Thymus (tissue), 11 donors: ENCODE data around the gene PCDHB14. TPM values are rescaled to one million over a fixed set of nuclear protein-coding genes. Genes with fewer than 3 reads are reported as not detected.
"Not testable (repeated sequence)": the region's sequence is repeated elsewhere in the genome, so short reads cannot be mapped to it uniquely, and the experiment has no call there.

Experiments used
- DNase-seq, 9 donors: peaks; one replicate each; pipeline ENCODE4 v3.0.0-alpha.2; 2013; ENCODE audit warnings: low spot score in 9 of 9, low read depth in 6 of 9, missing footprints in 1 of 9
- H3K27ac ChIP-seq, 2 donors: one replicate each; pipeline ENCODE4 v1.5.1; 2013; ENCODE audit warnings: control low read depth in 1 of 2, low read depth in 1 of 2, low read length in 1 of 2, mild to moderate bottlenecking in 1 of 2, moderate library complexity in 1 of 2
- H3K27me3 ChIP-seq, 2 donors: one replicate each; pipeline ENCODE4 v1.5.1; 2013; ENCODE audit warnings: low read length in 1 of 2; ENCODE audit not compliant: control insufficient read depth in 2 of 2, insufficient read depth in 1 of 2
- H3K36me3 ChIP-seq, 2 donors: one replicate each; pipeline ENCODE4 v1.5.1; 2013; ENCODE audit warnings: low read length in 1 of 2, mild to moderate bottlenecking in 1 of 2, moderate library complexity in 1 of 2; ENCODE audit not compliant: control insufficient read depth in 2 of 2, insufficient read depth in 2 of 2
- H3K4me1 ChIP-seq, 2 donors: one replicate each; pipeline ENCODE4 v1.5.1; 2013; ENCODE audit warnings: low read length in 2 of 2; ENCODE audit not compliant: control insufficient read depth in 2 of 2, insufficient read depth in 2 of 2
- H3K4me3 ChIP-seq, 2 donors: one replicate each; pipeline ENCODE4 v1.5.1; 2013; ENCODE audit warnings: low read length in 2 of 2, control low read depth in 1 of 2, mild to moderate bottlenecking in 1 of 2
- H3K9me3 ChIP-seq, 2 donors: one replicate each; pipeline ENCODE4 v1.5.1; 2013; ENCODE audit warnings: low read length in 1 of 2, mild to moderate bottlenecking in 1 of 2; ENCODE audit not compliant: control insufficient read depth in 2 of 2, insufficient read depth in 1 of 2
- WGBS: extraction: QIAGEN DNeasy Blood & Tissue Kit; methylation state at CpG from one replicate; pipeline ENCODE4 v1.1.7; 2013; 5-methylcytosine and 5-hydroxymethylcytosine counted together
- polyA plus RNA-seq: library from polyadenylated mRNA; stranded (reverse); fragments of 200-250 nt; gene quantifications from one replicate; pipeline ENCODE4 v1.2.3, GENCODE V29; 2013
- total RNA-seq: library from RNA; stranded (reverse); fragments of 120-200 nt; gene quantifications from one replicate; pipeline ENCODE4 v1.2.4, GENCODE V29; 2013
- donor health status: healthy.

PCDHB14 gene
- total and polyA plus RNA-seq, 2 donors: 0.38 to 0.87 TPM

DNA sequence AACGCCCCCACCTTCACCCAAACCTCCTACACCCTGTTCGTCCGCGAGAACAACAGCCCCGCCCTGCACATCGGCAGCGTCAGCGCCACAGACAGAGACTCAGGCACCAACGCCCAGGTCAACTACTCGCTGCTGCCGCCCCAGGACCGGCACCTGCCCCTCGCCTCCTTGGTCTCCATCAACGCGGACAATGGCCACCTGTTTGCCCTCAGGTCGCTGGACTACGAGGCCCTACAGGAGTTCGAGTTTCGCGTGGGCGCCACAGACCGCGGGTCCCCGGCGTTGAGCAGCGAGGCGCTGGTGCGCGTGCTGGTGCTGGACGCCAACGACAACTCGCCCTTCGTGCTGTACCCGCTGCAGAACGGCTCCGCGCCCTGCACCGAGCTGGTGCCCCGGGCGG, 1.7 kb downstream of the PCDHB14 start:
- peaks cover 0 to 29% of the 10 kb centered on the region in 2 donors for H3K27me3 ChIP-seq
- WGBS: 35% methylated on average over 35 of the region's 40 CpGs
- H3K4me1 ChIP-seq, H3K9me3 ChIP-seq, H3K36me3 ChIP-seq, H3K27ac ChIP-seq, DNase-seq, H3K4me3 ChIP-seq: not testable (repeated sequence)

DNA sequence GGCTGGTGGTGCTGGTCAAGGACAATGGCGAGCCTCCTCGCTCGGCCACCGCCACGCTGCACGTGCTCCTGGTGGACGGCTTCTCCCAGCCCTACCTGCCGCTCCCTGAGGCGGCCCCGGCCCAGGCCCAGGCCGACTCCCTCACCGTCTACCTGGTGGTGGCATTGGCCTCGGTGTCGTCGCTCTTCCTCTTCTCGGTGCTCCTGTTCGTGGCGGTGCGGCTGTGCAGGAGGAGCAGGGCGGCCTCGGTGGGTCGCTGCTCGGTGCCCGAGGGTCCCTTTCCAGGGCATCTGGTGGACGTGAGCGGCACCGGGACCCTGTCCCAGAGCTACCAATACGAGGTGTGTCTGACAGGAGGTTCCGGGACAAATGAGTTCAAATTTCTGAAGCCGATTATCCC, 2.3 kb downstream of the PCDHB14 start:
- H3K27me3 ChIP-seq: peaks cover 0 to 29% of the 10 kb centered on the region in 2 donors
- not testable (repeated sequence) for DNase-seq, H3K36me3 ChIP-seq, H3K4me3 ChIP-seq, H3K27ac ChIP-seq, H3K4me1 ChIP-seq, H3K9me3 ChIP-seq
- WGBS: 43% methylated on average over 23 of the region's 30 CpGs

DNA sequence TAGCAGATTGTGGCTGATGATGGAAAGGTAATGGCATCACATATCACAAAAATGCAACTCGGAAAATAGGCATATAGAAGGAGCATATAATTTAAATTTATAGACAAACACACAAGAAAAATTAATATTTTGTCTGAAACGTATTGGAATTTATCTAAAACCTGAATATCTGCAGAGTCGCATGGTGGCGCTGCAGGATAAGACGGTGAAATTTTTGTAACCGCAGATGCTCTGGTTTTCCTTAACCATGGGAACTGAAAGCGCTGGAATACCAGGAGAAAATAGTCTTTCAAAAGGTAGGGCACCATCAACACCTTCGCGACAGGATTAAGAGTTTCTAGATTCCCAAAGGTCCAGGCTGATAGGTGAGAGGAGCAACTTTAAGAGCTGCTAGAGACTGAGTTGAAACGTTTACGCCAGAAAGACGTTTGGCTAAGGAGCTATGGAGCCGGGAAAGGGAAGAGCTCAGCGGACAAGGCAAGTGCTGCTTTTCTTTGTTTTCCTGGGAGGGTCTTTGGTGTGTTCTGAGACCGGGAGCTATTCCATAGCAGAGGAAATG, 11.0 kb downstream of the PCDHB14 start:
- H3K27ac ChIP-seq: no peak overlapping the region
- peaks cover 0 to 27% of the 10 kb centered on the region in 2 donors for H3K27me3 ChIP-seq
- H3K4me1 ChIP-seq: no peaks in the 10 kb centered on the region
- WGBS: 10% methylated on average over 15 of the region's 15 CpGs
- no peak for DNase-seq
- no peak overlapping the region for H3K4me3 ChIP-seq
- peaks cover 2 to 7% of the 10 kb centered on the region in 2 donors for H3K9me3 ChIP-seq
- no peaks in the 10 kb centered on the region for H3K36me3 ChIP-seq

DNA sequence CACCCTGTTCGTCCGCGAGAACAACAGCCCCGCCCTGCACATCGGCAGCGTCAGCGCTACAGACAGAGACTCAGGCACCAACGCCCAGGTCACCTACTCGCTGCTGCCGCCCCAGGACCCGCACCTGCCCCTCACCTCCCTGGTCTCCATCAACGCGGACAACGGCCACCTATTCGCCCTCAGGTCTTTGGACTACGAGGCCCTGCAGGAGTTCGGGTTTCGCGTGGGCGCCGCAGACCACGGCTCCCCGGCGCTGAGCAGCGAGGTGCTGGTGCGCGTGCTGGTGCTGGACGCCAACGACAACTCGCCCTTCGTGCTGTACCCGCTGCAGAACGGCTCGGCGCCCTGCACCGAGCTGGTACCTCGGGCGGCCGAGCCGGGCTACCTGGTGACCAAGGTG, 12.8 kb downstream of the PCDHB14 start:
- DNase-seq, H3K4me1 ChIP-seq, H3K36me3 ChIP-seq, H3K4me3 ChIP-seq, H3K27ac ChIP-seq: not testable (repeated sequence)
- peaks cover 2 to 10% of the 10 kb centered on the region in 2 donors for H3K9me3 ChIP-seq
- WGBS: 40% methylated on average over 40 of the region's 40 CpGs
- H3K27me3 ChIP-seq: peaks cover 0 to 37% of the 10 kb centered on the region in 2 donors

DNA sequence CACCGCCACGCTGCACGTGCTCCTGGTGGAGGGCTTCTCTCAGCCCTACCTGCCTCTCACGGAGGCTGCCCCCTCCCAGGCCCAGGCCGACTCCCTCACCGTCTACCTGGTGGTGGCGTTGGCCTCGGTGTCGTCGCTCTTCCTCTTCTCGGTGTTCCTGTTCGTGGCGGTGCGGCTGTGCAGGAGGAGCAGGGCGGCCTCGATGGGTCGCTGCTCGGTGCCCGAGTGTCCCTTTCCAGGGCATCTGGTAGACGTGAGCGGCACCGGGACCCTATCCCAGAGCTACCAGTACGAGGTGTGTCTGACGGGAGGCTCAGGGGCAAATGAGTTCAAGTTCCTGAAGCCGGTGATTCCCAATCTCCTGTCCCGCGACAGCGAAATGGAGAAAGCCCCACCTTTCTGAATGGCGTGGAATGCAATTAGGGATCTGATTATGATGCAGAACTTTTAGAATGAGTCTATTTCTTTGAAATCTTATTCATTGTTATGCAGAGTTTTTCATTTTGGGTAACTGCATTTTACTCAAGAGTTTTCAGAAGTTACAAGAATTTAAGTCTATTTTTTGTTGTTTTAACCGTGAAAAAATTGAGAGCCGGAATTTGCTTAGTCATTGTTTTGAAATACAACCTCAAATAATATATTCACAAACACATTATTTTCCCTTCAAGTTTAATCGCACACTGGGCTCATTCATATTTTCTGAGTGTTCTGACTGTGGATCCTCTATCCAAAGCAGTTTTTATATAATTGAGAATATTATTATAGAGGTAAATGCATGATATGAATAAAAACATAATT, 13.6 kb downstream of the PCDHB14 start:
- Histone ChIP-seq H3K27me3 (peaks cover 0 to 45% of the 10 kb centered on the region in 2 donors), H3K36me3 (no peaks in the 10 kb centered on the region), H3K4me3 (no peak overlapping the region), H3K27ac (no peak overlapping the region), H3K9me3 (peaks cover 4 to 18% of the 10 kb centered on the region in 2 donors), H3K4me1 (no peaks in the 10 kb centered on the region)
- 30% methylated on average over 32 of the region's 32 CpGs for WGBS
- no peak for DNase-seq

DNA sequence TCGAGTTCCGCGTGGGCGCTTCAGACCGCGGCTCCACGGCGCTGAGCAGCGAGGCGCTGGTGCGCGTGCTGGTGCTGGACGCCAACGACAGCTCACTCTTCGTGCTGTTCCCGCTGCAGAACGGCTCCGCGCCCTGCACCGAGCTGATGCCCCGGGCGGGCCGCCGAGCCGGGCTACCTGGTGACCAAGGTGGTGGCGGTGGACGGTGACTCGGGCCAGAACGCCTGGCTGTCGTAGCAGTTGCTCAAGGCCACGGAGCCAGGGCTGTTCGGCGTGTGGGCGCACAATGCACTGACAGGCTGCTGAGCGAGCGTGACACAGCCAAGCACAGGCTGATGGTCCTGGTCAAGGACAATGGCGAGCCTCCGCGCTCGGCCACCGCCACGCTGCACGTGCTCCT, 18.4 kb downstream of the PCDHB14 start:
- 44% methylated on average over 43 of the region's 43 CpGs for WGBS
- Histone ChIP-seq H3K36me3 (no peaks in the 10 kb centered on the region), H3K9me3 (peaks cover 4 to 29% of the 10 kb centered on the region in 2 donors), H3K4me3 (no peak overlapping the region), H3K27me3 (peaks cover 0 to 30% of the 10 kb centered on the region in 2 donors), H3K27ac (no peak overlapping the region), H3K4me1 (no peaks in the 10 kb centered on the region)
- DNase-seq: no peak

DNA sequence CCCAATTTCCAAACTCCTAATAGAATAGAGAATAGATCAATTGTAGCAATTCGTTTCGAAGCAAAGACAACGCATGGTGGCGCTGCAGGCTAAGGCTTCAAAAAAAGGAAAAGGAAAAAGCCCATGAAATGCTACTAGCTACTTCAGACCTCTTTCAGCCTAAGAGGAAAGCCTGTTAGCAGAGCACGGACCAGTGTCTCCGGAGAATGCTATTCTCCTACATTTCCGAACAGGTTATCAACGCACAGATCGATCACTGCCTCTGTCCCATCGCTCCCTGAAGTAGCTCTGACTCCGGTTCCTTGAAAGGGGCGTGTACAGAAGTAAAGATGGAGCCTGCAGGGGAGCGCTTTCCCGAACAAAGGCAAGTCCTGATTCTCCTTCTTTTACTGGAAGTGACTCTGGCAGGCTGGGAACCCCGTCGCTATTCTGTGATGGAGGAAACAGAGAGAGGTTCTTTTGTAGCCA, 22.1 kb downstream of the PCDHB14 start, which contains the start of gene PCDHB15:
TSS of gene PCDHB15 (plus strand) at position 146 of the 468 bp plus-strand sequence. CDS start at position 330, 184 bp downstream.
- H3K4me3 ChIP-seq: no peak within 1 kb of the TSS
- peak in 2 of 9 donors; percentile 10 to 29 for DNase-seq
- no peaks in the 10 kb centered on the region for H3K36me3 ChIP-seq
- no peak within 1 kb of the TSS for H3K27ac ChIP-seq
- peaks cover 7 to 41% of the 10 kb centered on the region in 2 donors for H3K9me3 ChIP-seq
- no peaks in the 10 kb centered on the region for H3K4me1 ChIP-seq
- peaks cover 0 to 26% of the 10 kb centered on the region in 2 donors for H3K27me3 ChIP-seq
- 15% methylated on average over 16 of the region's 16 CpGs for WGBS

DNA sequence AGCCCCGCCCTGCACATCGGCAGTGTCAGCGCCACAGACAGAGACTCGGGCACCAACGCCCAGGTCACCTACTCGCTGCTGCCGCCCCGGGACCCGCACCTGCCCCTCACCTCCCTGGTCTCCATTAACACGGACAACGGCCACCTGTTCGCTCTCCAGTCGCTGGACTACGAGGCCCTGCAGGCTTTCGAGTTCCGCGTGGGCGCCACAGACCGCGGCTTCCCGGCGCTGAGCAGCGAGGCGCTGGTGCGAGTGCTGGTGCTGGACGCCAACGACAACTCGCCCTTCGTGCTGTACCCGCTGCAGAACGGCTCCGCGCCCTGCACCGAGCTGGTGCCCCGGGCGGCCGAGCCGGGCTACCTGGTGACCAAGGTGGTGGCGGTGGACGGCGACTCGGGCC, 23.8 kb downstream of the PCDHB14 start:
- H3K4me1 ChIP-seq, H3K36me3 ChIP-seq, DNase-seq, H3K4me3 ChIP-seq, H3K27ac ChIP-seq, H3K27me3 ChIP-seq: not testable (repeated sequence)
- whole genome bisulfite sequencing: 59% methylated on average over 31 of the region's 42 CpGs
- H3K9me3 ChIP-seq: peaks cover 4 to 27% of the 10 kb centered on the region in 2 donors

DNA sequence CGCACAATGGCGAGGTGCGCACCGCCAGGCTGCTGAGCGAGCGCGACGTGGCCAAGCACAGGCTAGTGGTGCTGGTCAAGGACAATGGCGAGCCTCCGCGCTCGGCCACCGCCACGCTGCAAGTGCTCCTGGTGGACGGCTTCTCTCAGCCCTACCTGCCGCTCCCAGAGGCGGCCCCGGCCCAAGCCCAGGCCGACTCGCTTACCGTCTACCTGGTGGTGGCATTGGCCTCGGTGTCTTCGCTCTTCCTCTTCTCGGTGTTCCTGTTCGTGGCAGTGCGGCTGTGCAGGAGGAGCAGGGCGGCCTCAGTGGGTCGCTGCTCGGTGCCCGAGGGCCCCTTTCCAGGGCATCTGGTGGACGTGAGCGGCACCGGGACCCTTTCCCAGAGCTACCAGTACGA, 24.3 kb downstream of the PCDHB14 start:
- H3K27ac ChIP-seq, H3K36me3 ChIP-seq, H3K27me3 ChIP-seq, DNase-seq, H3K4me3 ChIP-seq, H3K4me1 ChIP-seq: not testable (repeated sequence)
- WGBS: 64% methylated on average over 34 of the region's 34 CpGs
- H3K9me3 ChIP-seq: peaks cover 4 to 25% of the 10 kb centered on the region in 2 donors
